Chondrocyte (in vitro differentiated cells): ENCODE data around the gene PRKAG2. TPM values are rescaled to one million over a fixed set of nuclear protein-coding genes. Genes with fewer than 3 reads are reported as not detected.
A peak's percentile ranks its signal among the peaks of the same experiment; 100 is the strongest.

ENCODE experiments used
- DNase-seq: peaks from one replicate; pipeline ENCODE4 v3.0.0; 2021; ENCODE audit warnings: mixed read lengths, low spot score
- H3K27ac Mint-ChIP-seq: one replicate; pipeline ENCODE4 v1.8.0; 2021; ENCODE audit warnings: mild to moderate bottlenecking, moderate library complexity, mixed read lengths; ENCODE audit not compliant: unreplicated experiment
- H3K27me3 Mint-ChIP-seq: 2 replicates; pipeline ENCODE4 v1.8.0; 2021; ENCODE audit warnings: low read depth, mixed read lengths
- H3K36me3 Mint-ChIP-seq: 2 replicates; pipeline ENCODE4 v1.8.0; 2021; ENCODE audit warnings: low read depth, mixed read lengths
- H3K4me1 Mint-ChIP-seq: 2 replicates; pipeline ENCODE4 v1.8.0; 2021; ENCODE audit warnings: low read depth, mild to moderate bottlenecking, mixed read lengths
- H3K4me3 Mint-ChIP-seq: one replicate; pipeline ENCODE4 v1.8.0; 2021; ENCODE audit warnings: mild to moderate bottlenecking, moderate library complexity, mixed read lengths; ENCODE audit not compliant: unreplicated experiment
- H3K9me3 Mint-ChIP-seq: 2 replicates; pipeline ENCODE4 v1.8.0; 2021; ENCODE audit warnings: low read depth, mixed read lengths
- CTCF ChIP-seq: fragments of 200-600 bp; sonication (generic); IDR thresholded peaks from 2 replicates; pipeline ENCODE4 v1.5.0; 2021; ENCODE audit warnings: antibody characterized with exemption, mild to moderate bottlenecking, moderate library complexity
- total RNA-seq: library from RNA; stranded (reverse); gene quantifications from 3 replicates; pipeline ENCODE4 v1.2.1, GENCODE V29; 2021

The PRKAG2 gene
- total RNA-seq, 1 donor from 2014 or later = 35.4 TPM

- TF ChIP-seq CTCF = no peak
- H3K4me3 Mint-ChIP-seq = no peak overlapping the region
Measured at GRCh38 chr7:151597541-151598444, 279.1 kb downstream of the PRKAG2 start.

GRCh38 chr7:151595702-151596350 is 281.1 kb downstream of the PRKAG2 start:
- TF ChIP-seq CTCF = no peak
- no peak overlapping the region for H3K4me3 Mint-ChIP-seq

More at GRCh38 chr7:151597541-151598444, 279.1 kb downstream of the PRKAG2 start:
- no peaks in the 10 kb centered on the region for H3K9me3 Mint-ChIP-seq
- H3K4me1 Mint-ChIP-seq = peaks cover 58% of the 10 kb centered on the region
- H3K36me3 Mint-ChIP-seq = peaks cover 3% of the 10 kb centered on the region
- no peaks in the 10 kb centered on the region for H3K27me3 Mint-ChIP-seq
- peak overlapping the region; percentile 29 for H3K27ac Mint-ChIP-seq
- DNase-seq = no peak

GRCh38 chr7:151592868-151593486 is 283.9 kb downstream of the PRKAG2 start:
- no peak overlapping the region for H3K4me3 Mint-ChIP-seq
- H3K9me3 Mint-ChIP-seq = no peaks in the 10 kb centered on the region
- H3K36me3 Mint-ChIP-seq = peaks cover 4% of the 10 kb centered on the region
- no peaks in the 10 kb centered on the region for H3K27me3 Mint-ChIP-seq
- no peak for DNase-seq
- no peak for TF ChIP-seq CTCF
- H3K4me1 Mint-ChIP-seq = peaks cover 30% of the 10 kb centered on the region
- H3K27ac Mint-ChIP-seq = peak overlapping the region; percentile 93

More at GRCh38 chr7:151595702-151596350, 281.1 kb downstream of the PRKAG2 start:
- no peak overlapping the region for H3K27ac Mint-ChIP-seq
- H3K27me3 Mint-ChIP-seq = no peaks in the 10 kb centered on the region
- peaks cover 56% of the 10 kb centered on the region for H3K4me1 Mint-ChIP-seq
- no peaks in the 10 kb centered on the region for H3K9me3 Mint-ChIP-seq
- H3K36me3 Mint-ChIP-seq = peaks cover 3% of the 10 kb centered on the region
- DNase-seq = no peak

- Mint-ChIP-seq H3K27me3 (no peaks in the 10 kb centered on the region), H3K27ac (peak overlapping the region; percentile 34)
- no peak for DNase-seq
Measured at GRCh38 chr7:151592330-151592729, 284.6 kb downstream of the PRKAG2 start.

More at GRCh38 chr7:151592330-151592729, 284.6 kb downstream of the PRKAG2 start:
- H3K36me3 Mint-ChIP-seq = peaks cover 5% of the 10 kb centered on the region
- H3K4me3 Mint-ChIP-seq = no peak overlapping the region
- H3K4me1 Mint-ChIP-seq = peaks cover 24% of the 10 kb centered on the region
- no peak for TF ChIP-seq CTCF
- no peaks in the 10 kb centered on the region for H3K9me3 Mint-ChIP-seq
